Type B pancreatic cell (in vitro differentiated cells): ENCODE measurements around the gene ABHD14A. TPM values are rescaled to one million over a fixed set of nuclear protein-coding genes. Genes with fewer than 3 reads are reported as not detected.

ENCODE experiments used
- DNase-seq: peaks from one replicate; pipeline ENCODE4 v3.0.0; 2021; ENCODE audit warnings: mixed read lengths; ENCODE audit not compliant: unreplicated experiment; ENCODE audit errors: extremely low spot score
- H3K27ac Mint-ChIP-seq: 2 replicates; pipeline ENCODE4 v1.8.0; 2021; ENCODE audit warnings: mild to moderate bottlenecking, mixed read lengths
- H3K27me3 Mint-ChIP-seq: 2 replicates; pipeline ENCODE4 v1.8.0; 2021; ENCODE audit warnings: mixed read lengths
- H3K36me3 Mint-ChIP-seq: 2 replicates; pipeline ENCODE4 v1.8.0; 2021; ENCODE audit warnings: mixed read lengths
- H3K4me1 Mint-ChIP-seq: one replicate; pipeline ENCODE4 v1.8.0; 2021; ENCODE audit warnings: mixed read lengths; ENCODE audit not compliant: unreplicated experiment
- H3K4me3 Mint-ChIP-seq: 2 replicates; pipeline ENCODE4 v1.8.0; 2021; ENCODE audit warnings: mild to moderate bottlenecking, mixed read lengths
- H3K9me3 Mint-ChIP-seq: 2 replicates; pipeline ENCODE4 v1.8.0; 2021; ENCODE audit warnings: mixed read lengths
- CTCF ChIP-seq: fragments of 200-600 bp; sonication (generic); conservative IDR thresholded peaks from 2 replicates; pipeline ENCODE4 v1.5.0; 2021; ENCODE audit warnings: antibody characterized with exemption, mild to moderate bottlenecking
- total RNA-seq: library from RNA; stranded (reverse); gene quantifications from 2 replicates; pipeline ENCODE4 v1.2.1, GENCODE V29; 2021; ENCODE audit warnings: low replicate concordance

ABHD14A gene
- total RNA-seq, 1 donor from 2014 or later = 16.6 TPM

GRCh38 chr3:51970606-51971300, 4.1 kb upstream of the ABHD14A start:
- no peaks in the 10 kb centered on the region for H3K36me3 Mint-ChIP-seq
- no peak for TF ChIP-seq CTCF
- no peak overlapping the region for H3K27ac Mint-ChIP-seq
- H3K27me3 Mint-ChIP-seq = no peaks in the 10 kb centered on the region
- H3K4me3 Mint-ChIP-seq = peak overlapping the region; percentile 67
- H3K9me3 Mint-ChIP-seq = no peaks in the 10 kb centered on the region
- H3K4me1 Mint-ChIP-seq = peaks cover 28% of the 10 kb centered on the region
- no peak for DNase-seq

GRCh38 chr3:51971350-51971749, 3.5 kb upstream of the ABHD14A start:
- no peak for DNase-seq
- Mint-ChIP-seq H3K27ac (no peak overlapping the region), H3K9me3 (no peaks in the 10 kb centered on the region), H3K27me3 (no peaks in the 10 kb centered on the region), H3K4me3 (peak overlapping the region; percentile 67), H3K4me1 (peaks cover 27% of the 10 kb centered on the region), H3K36me3 (no peaks in the 10 kb centered on the region)
- no peak for TF ChIP-seq CTCF

GRCh38 chr3:51974277-51974962, 444 bp upstream of the ABHD14A start:
- Mint-ChIP-seq H3K4me3 (peak overlapping the region; percentile 95), H3K9me3 (no peaks in the 10 kb centered on the region), H3K4me1 (peaks cover 15% of the 10 kb centered on the region), H3K27me3 (no peaks in the 10 kb centered on the region), H3K36me3 (no peaks in the 10 kb centered on the region), H3K27ac (peak overlapping the region; percentile 83)
- TF ChIP-seq CTCF = no peak
- DNase-seq = no peak

- H3K27me3 Mint-ChIP-seq = no peaks in the 10 kb centered on the region
- no peaks in the 10 kb centered on the region for H3K9me3 Mint-ChIP-seq
- H3K36me3 Mint-ChIP-seq = no peaks in the 10 kb centered on the region
- peak; percentile 32 for TF ChIP-seq CTCF
- no peak for DNase-seq
- peak overlapping the region; percentile 61 for H3K27ac Mint-ChIP-seq
- H3K4me3 Mint-ChIP-seq = peak overlapping the region; percentile 90
- H3K4me1 Mint-ChIP-seq = peaks cover 12% of the 10 kb centered on the region
These were observed 1.1 kb downstream of the ABHD14A start for GRCh38 chr3:51975852-51976549.

- no peak for TF ChIP-seq CTCF
- Mint-ChIP-seq H3K27ac (no peak overlapping the region), H3K9me3 (no peaks in the 10 kb centered on the region), H3K27me3 (no peaks in the 10 kb centered on the region), H3K4me1 (peaks cover 17% of the 10 kb centered on the region), H3K36me3 (no peaks in the 10 kb centered on the region), H3K4me3 (peak overlapping the region; percentile 15)
- DNase-seq = no peak
These were observed 2.7 kb downstream of the ABHD14A start for GRCh38 chr3:51977446-51978142.
